Superior temporal gyrus (tissue), 1 donor: ENCODE measurements around the gene TMEM250.
A peak's percentile ranks its signal among the peaks of the same experiment; 100 is the strongest.
"Not testable (repeated sequence)": the region's sequence is repeated elsewhere in the genome, so short reads cannot be mapped to it uniquely, and the experiment has no call there.

Experiments used
- DNase-seq: peaks from one replicate; pipeline ENCODE4 v3.0.0-alpha.2; 2016; ENCODE audit errors: extremely low spot score

The TMEM250 gene

GRCh38 chr9:136118320-136119060 lies at the start of gene TMEM250:
TSS of gene TMEM250 (minus strand) at chr9:136118875. CDS start at chr9:136116900, 1,975 bp downstream.
- peak; percentile 92 for DNase-seq

- DNase-seq: no peak
These were observed 44.7 kb upstream of the TMEM250 start for GRCh38 chr9:136163248-136163850.

GRCh38 chr9:136160995-136161610 lies 42.4 kb upstream of the TMEM250 start:
- DNase-seq: no peak

- DNase-seq: no peak
These were observed 41.7 kb upstream of the TMEM250 start for GRCh38 chr9:136160381-136160841.

DNA sequence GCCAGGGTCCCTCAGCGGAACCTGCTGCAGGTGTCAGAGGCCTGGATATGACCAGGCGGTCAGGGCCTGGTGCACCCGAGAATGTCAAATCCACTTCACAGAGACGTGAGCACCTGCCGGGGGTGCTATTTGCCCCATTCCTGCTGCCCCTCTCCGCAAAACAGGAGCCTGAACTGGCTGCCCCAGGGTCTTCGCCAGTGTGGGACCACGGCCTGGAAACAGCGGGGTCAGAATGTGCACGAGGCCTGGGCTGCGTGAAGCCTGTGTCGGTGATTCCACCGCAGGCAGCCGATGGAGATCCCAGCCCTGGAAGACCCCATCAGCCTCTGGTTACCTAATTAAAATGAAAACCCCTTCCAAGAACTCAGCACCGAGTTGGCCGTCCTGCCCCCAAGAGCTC lies 41.2 kb upstream of the TMEM250 start:
- no peak for DNase-seq

DNA sequence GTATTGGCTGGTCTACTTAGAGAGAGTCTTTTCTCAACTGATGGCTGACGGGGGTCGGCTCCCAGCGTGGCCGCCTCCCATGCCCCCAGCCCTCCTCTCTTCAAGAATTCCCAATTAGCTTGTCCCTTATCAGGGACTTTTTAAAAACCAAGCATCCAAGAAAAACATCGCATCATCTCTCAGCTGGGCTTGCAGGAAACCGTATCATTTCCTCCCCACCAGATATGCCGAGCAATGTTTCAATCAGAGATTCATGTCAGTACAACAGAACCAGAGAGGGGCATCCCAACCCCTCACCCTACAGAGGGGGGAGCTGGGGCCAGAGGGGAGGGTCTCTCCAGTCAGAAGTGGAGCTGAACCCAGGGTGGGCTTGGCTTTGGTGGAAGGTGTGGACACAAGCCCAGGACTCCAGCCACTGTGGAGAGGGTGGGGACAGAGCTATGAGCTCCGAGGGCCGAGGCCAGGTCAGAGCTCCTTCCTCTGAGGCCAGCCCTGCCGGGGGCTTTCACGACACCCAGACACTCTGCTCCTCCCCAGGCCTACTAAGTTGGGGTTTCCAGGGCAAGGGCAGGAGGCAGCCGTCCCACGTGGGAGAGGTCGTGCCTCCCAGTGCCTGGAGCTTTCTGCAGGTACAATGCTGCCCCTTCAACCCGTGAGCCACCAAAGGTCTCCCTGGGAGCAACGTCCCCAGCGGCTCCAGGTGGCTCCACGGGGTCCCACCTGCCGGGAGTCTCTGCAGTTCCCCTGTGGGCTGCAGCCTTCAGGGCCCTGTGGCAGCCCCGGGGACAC lies 39.0 kb upstream of the TMEM250 start:
- DNase-seq: no peak

DNA sequence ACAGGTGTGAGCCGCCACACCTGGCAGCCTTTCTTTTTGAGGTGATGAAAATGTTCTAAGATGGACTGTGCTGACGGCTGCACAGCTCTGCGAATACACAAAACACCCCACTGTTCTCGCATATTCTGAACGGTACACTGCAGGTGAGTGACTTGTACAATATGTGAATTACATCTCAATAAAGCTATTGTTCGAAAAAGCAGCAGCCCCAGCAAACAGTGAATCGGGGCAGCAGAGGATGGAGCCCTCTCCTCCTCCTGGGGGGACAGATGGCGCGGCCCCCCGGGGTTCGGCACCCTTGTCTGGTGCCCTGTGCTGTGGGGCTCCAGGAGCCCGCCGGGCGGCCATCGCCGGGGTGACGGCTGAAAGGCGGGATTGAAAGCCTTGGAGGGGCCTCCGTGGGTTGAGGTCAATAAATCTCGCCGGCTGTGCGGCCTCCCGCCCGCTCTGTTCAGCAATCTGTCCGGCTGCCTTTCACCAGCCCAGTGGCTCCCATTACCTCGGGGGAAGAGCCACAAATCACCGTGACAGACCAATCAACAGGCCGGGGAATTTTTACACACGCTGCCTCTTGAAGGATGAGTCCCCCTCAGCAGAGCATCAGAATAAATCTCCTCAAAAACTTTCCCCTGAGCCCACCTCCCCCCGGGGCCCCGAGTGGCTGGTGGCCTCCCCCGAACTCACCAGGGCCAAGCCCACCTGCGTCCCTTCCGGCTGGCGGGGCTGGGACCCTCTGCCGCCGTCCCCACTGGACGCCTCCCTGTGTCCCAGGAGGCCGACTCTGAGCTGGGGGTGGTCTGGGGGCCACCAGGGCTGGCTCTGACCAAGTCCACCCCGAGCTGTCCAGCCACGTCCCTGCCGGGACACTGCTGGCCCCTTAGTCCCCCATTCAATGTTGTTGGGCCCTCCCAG lies 37.8 kb upstream of the TMEM250 start:
- no peak for DNase-seq

DNA sequence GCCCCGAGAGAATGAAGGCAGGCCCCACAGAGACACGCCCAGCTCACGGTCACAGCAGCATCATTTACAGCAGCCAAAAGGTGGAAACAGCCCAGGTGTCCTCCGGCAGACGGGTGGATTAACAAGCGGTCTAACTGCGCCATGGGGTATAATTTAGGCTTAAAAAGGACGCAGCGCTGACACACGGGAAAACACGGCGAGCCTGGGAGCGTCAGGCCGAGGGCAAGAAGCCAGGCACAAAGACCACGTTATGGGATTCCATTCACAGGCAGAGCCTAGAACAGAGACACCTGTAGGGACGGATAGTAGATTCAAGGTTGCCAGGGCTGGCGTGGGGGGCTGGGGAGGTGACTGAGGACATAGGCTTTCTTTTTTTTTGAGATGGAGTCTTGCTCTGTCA lies 36.9 kb upstream of the TMEM250 start:
- no peak for DNase-seq

- DNase-seq: no peak
These were observed 36.3 kb upstream of the TMEM250 start for GRCh38 chr9:136154943-136155342.

DNA sequence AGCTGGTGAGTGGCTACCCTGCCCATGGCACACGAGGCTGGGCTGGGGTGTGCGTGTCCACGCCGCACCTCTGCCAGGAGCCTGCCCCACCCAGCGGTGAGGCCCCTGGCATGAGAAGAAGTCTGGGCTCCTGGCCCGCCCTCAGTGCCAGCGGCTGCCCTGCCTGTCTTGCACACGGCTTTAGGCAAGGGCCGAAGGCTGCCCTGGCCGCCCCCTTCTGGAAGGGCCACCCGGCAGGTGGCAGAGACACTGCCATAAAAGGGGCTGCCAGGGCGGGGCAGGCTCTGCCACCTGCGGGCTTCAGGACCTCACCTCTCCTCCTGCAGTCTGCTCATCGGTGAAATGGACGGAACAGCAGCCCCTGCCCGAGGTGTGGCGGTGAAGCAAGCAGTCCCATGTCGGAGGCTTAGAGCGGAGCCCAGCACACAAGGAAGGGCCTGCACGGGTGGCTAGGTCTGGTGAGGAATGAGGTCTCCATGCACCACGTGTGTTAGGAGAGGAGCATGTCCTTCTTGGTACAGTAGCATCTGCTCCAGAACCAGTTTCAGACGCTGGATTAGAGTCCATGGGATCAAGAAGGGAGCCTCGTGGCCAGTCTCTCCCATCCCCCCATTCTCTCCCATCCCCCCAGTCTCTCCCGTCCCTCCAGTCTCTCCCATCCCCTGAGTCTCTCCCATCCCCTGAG lies 34.8 kb upstream of the TMEM250 start:
- DNase-seq: no peak

GRCh38 chr9:136152931-136153330 lies 34.3 kb upstream of the TMEM250 start:
- no peak for DNase-seq

DNA sequence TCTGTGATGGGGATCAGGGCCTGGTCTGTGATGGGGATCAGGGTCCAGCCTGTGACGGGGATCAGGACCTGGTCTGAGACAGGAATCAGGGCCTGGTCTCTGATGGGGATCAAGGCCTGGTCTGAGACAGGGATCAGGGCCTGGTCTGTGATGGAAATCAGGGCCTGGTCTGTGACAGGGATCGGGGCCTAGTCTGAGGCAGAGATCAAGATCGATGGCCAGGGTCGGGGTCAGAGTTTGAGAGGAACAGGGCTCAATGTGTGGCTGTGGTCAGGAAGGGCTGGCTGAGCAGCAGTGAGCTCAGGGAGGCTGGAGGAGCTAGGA lies 33.8 kb upstream of the TMEM250 start:
- no peak for DNase-seq

- DNase-seq: no peak
These were observed 33.3 kb upstream of the TMEM250 start for GRCh38 chr9:136151848-136152542.

DNA sequence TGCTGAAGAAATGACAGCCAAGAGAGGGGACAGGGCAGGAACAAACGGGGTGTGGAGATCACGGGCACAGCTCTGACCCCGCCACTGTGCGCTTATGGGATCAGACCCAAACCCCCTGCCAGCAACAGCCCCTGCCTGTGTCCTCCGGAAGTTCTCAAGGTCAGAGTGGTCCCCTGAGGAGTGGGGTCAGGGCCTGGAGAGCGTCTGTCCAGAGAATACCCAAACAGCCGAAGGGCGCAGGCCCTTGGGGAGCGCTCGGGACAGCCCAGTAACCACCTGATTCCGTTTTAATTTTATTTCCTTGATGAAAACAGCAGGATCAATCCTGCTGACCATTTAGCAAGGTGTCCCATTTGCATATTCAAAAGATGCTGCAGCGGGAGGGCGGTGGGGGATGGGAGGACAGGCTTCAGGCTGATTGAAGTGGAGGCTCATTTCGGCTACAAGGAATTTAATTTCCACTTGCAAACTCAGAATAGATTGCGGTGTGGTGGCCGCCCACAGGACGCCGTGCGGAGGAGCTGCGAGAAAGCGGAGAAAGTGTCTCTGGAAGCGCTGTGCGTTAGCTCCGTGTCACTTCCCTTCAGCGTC lies 32.6 kb upstream of the TMEM250 start:
- no peak for DNase-seq

DNA sequence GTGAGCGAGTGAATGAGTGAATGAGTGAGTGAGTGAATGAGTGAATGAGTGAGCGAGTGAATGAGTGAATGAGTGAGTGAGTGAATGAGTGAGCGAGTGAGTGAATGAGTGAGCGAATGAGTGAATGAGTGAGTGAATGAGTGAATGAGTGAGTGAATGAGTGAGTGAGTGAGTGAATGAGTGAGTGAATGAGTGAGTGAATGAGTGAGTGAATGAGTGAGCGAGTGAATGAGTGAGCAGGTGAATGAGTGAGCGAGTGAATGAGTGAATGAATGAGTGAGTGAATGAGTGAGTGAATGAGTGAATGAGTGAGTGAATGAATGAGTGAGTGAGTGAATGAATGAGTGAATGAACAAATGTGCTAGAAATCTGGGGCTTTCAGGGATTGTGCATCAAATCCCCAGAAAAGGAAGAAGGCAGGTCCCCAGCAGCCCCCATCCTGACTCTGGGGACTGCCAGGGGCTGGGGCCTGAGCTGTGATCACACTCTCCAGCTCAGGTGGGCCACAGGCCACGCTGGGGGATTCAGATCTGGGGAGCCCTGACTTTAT lies 32.1 kb upstream of the TMEM250 start:
- DNase-seq: not testable (repeated sequence)

DNA sequence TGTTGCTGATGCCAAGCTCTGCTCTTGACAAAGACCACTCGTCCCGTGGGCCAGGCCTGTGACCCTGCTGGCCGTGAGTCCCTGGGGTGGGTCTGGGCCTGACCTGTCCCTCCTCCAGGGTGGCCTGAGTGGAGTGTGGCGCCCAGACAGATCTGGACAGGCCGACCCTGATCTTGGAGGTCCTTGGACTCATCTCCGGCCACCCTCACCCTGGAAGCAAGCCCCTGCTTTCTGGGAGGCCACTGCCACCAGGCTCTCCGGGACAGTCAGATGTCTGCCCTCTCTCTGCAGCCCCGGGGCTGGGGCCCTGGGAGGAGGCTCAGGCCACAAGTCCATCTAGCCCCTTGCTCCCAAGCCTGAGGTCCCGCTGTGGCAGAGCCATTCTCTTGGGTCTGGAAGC lies 31.2 kb upstream of the TMEM250 start:
- DNase-seq: no peak

DNA sequence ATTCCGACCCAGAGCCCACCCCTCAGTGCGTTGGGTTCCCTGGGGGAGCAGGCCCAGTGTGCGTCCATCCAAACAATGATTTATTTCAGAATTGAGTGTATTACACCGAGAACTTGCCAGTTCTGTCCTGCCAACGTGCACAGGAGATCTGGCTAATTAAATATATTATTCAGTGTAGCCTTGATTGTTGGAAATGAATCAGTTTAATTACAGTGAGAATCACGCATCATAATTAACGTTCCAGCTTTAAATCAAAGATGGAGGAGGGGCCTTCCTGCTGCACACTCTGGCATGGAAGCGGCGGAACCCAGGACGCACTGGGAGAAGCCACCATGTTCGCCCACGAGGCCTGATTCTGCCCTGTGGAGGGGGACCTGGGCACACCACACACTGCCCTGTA lies 30.7 kb upstream of the TMEM250 start:
- no peak for DNase-seq

DNA sequence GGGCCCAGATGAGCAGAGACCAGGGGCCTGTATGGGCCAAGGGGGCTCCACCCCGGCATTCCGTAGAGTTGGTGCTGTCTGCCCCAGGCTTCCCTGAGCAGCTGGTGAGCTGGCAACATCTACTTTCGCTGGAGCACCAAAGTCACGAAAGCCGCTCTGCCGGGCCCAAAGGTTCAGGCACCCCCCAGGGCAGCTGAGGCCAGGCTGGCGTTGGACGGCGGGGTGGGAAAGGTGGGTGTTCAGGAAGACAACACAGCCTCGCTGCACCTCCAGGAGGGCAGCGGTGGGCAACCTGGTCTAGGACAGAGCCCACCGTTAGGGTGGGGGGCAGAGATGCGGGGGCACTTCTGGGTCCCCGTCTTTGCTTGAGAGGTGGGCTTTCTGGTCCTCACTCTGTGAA lies 30.1 kb upstream of the TMEM250 start:
- DNase-seq: no peak
